COR-L47 (cell line): Measurements from ENCODE around the gene RNU1-3.

Experiments
- DNase-seq: peaks from one replicate; lab custom pipeline; 2025; lab: John Stamatoyannopoulos, UW

RNU1-3 gene

GRCh38 chr1:16618719-16619118 is 48.0 kb downstream of the RNU1-3 start:
- DNase-seq: no peak

- no peak for DNase-seq
Observed at GRCh38 chr1:16617778-16618580, 48.8 kb downstream of the RNU1-3 start.

- no peak for DNase-seq
Observed at GRCh38 chr1:16617114-16617631, 49.6 kb downstream of the RNU1-3 start.
